HEK293T (cell line): Measurements from ENCODE around the gene EDIL3.

ENCODE experiments used
- CTCF ChIA-PET: fragments of 350-600 bp; formaldehyde crosslinking; extraction: SDS; loops from one replicate; lab custom pipeline; 2021; ENCODE audit warnings: antibody characterized with exemption, inconsistent platforms; lab: Yijun Ruan, JAX
- POLR2A ChIA-PET: fragments of 350-600 bp; formaldehyde crosslinking; extraction: SDS; loops from one replicate; lab custom pipeline; 2020; ENCODE audit warnings: antibody characterized with exemption, inconsistent platforms; lab: Yijun Ruan, JAX
- DNase-seq: peaks from one replicate; pipeline ENCODE4 v3.0.0; 2012; ENCODE audit warnings: mixed read lengths; ENCODE audit errors: extremely low spot score
- ARNT ChIP-seq: fragments of 450-650 bp; IDR thresholded peaks from 2 replicates; pipeline ENCODE4 v1.6.1; 2017; ENCODE audit warnings: mild to moderate bottlenecking
- BHLHE40 ChIP-seq: fragments of 450-650 bp; IDR thresholded peaks from 2 replicates; pipeline ENCODE4 v1.6.1; 2016; ENCODE audit warnings: mild to moderate bottlenecking, moderate library complexity, borderline replicate concordance
- CTBP1 ChIP-seq: fragments of 450-650 bp; IDR thresholded peaks from 2 replicates; pipeline ENCODE4 v1.6.1; 2016; ENCODE audit warnings: borderline replicate concordance
- ELF4 ChIP-seq: fragments of 450-650 bp; IDR thresholded peaks from 2 replicates; pipeline ENCODE4 v1.6.1; 2017; ENCODE audit warnings: antibody characterized with exemption
- FOXA1 ChIP-seq: fragments of 450-650 bp; IDR thresholded peaks from 2 replicates; pipeline ENCODE4 v1.6.1; 2016; ENCODE audit warnings: mild to moderate bottlenecking
- FOXK2 ChIP-seq: fragments of 450-650 bp; IDR thresholded peaks from 2 replicates; pipeline ENCODE4 v1.6.1; 2016; ENCODE audit warnings: mild to moderate bottlenecking
- FOXM1 ChIP-seq: fragments of 450-650 bp; IDR thresholded peaks from 2 replicates; pipeline ENCODE4 v1.6.1; 2017; ENCODE audit warnings: mild to moderate bottlenecking, borderline replicate concordance
- HDGF ChIP-seq: fragments of 450-650 bp; IDR thresholded peaks from 2 replicates; pipeline ENCODE4 v1.6.1; 2017; ENCODE audit warnings: antibody characterized with exemption, borderline replicate concordance
- L3MBTL2 ChIP-seq: fragments of 450-650 bp; conservative IDR thresholded peaks from 2 replicates; pipeline ENCODE4 v1.6.1; 2016; ENCODE audit warnings: mild to moderate bottlenecking
- LEF1 ChIP-seq: fragments of 450-650 bp; IDR thresholded peaks from 2 replicates; pipeline ENCODE4 v1.6.1; 2017; ENCODE audit warnings: mild to moderate bottlenecking, borderline replicate concordance
- NFRKB ChIP-seq: fragments of 450-650 bp; IDR thresholded peaks from 2 replicates; pipeline ENCODE4 v1.6.1; 2016; ENCODE audit warnings: mild to moderate bottlenecking, moderate library complexity
- PKNOX1 ChIP-seq: fragments of 450-650 bp; IDR thresholded peaks from 2 replicates; pipeline ENCODE4 v1.6.1; 2016
- SP1 ChIP-seq: fragments of 450-650 bp; IDR thresholded peaks from 2 replicates; pipeline ENCODE4 v1.6.1; 2017
- SUZ12 ChIP-seq: fragments of 450-650 bp; IDR thresholded peaks from 2 replicates; pipeline ENCODE4 v1.6.1; 2016; ENCODE audit warnings: mild to moderate bottlenecking
- TARDBP ChIP-seq: fragments of 450-650 bp; IDR thresholded peaks from 2 replicates; pipeline ENCODE4 v1.6.1; 2016
- ZNF384 ChIP-seq: fragments of 450-650 bp; IDR thresholded peaks from 2 replicates; pipeline ENCODE4 v1.6.1; 2016

Gene EDIL3

GRCh38 chr5:84197538-84197937 is 187.1 kb downstream of the EDIL3 start:
- DNase-seq, result no peak
- ChIA-PET CTCF (no interaction called here), POLR2A (no interaction called here)
- TF ChIP-seq FOXA1 (no peak), ARNT (no peak), CTBP1 (no peak), ELF4 (no peak), ZNF384 (no peak), LEF1 (no peak), BHLHE40 (no peak), NFRKB (no peak), HDGF (no peak), SUZ12 (no peak), SP1 (no peak)

- TF ChIP-seq NFRKB, result no peak
- no peak for TF ChIP-seq LEF1
- TF ChIP-seq PKNOX1, result no peak
- no peak for TF ChIP-seq BHLHE40
- no peak for TF ChIP-seq CTBP1
- no peak for TF ChIP-seq HDGF
- TF ChIP-seq FOXA1, result no peak
- TF ChIP-seq SUZ12, result no peak
- no peak for TF ChIP-seq FOXM1
- no peak for TF ChIP-seq SP1
- no peak for TF ChIP-seq ELF4
- TF ChIP-seq FOXK2, result no peak
- no peak for TF ChIP-seq TARDBP
- no peak for TF ChIP-seq ZNF384
- TF ChIP-seq ARNT, result no peak
- no peak for TF ChIP-seq L3MBTL2
- DNase-seq, result no peak
- ChIA-PET CTCF (no interaction called here), POLR2A (no interaction called here)
Observed at GRCh38 chr5:84191281-84191680, 193.4 kb downstream of the EDIL3 start.

GRCh38 chr5:84184857-84185256 is 199.8 kb downstream of the EDIL3 start:
- ChIA-PET POLR2A (no interaction called here), CTCF (no interaction called here)
- DNase-seq, result no peak
- no peak for TF ChIP-seq ELF4
- no peak for TF ChIP-seq SUZ12
- no peak for TF ChIP-seq ZNF384
- TF ChIP-seq NFRKB, result no peak
- TF ChIP-seq LEF1, result no peak
- no peak for TF ChIP-seq PKNOX1
- TF ChIP-seq BHLHE40, result no peak
- TF ChIP-seq HDGF, result no peak
- TF ChIP-seq CTBP1, result no peak
- no peak for TF ChIP-seq FOXM1
- no peak for TF ChIP-seq TARDBP
- no peak for TF ChIP-seq FOXA1
- no peak for TF ChIP-seq SP1
- no peak for TF ChIP-seq ARNT
- TF ChIP-seq FOXK2, result no peak
- no peak for TF ChIP-seq L3MBTL2

GRCh38 chr5:84181093-84181492 is 203.6 kb downstream of the EDIL3 start:
- TF ChIP-seq FOXM1 (no peak), L3MBTL2 (no peak), PKNOX1 (no peak), SUZ12 (no peak), FOXK2 (no peak), ELF4 (no peak), LEF1 (no peak), NFRKB (no peak), SP1 (no peak), FOXA1 (no peak), TARDBP (no peak), BHLHE40 (no peak)
- CTCF ChIA-PET, result no interaction called here
- DNase-seq, result no peak
- POLR2A ChIA-PET, result no interaction called here

GRCh38 chr5:84168841-84169240 is 215.8 kb downstream of the EDIL3 start:
- CTCF ChIA-PET, result no interaction called here
- no peak for DNase-seq
- POLR2A ChIA-PET, result no interaction called here
- no peak for TF ChIP-seq ARNT
- TF ChIP-seq FOXA1, result no peak
- TF ChIP-seq L3MBTL2, result no peak
- no peak for TF ChIP-seq ELF4
- no peak for TF ChIP-seq NFRKB
- no peak for TF ChIP-seq CTBP1
- no peak for TF ChIP-seq SP1
- TF ChIP-seq BHLHE40, result no peak
- no peak for TF ChIP-seq ZNF384
- no peak for TF ChIP-seq SUZ12
- no peak for TF ChIP-seq LEF1
- TF ChIP-seq FOXK2, result no peak
- no peak for TF ChIP-seq FOXM1
- TF ChIP-seq TARDBP, result no peak
- TF ChIP-seq HDGF, result no peak
- TF ChIP-seq PKNOX1, result no peak
